Embryonic facial prominence (tissue), 1 donor: ENCODE data around the gene BTBD6.
A peak's percentile ranks its signal among the peaks of the same experiment; 100 is the strongest.
"Not testable (repeated sequence)": the region's sequence is repeated elsewhere in the genome, so short reads cannot be mapped to it uniquely, and the experiment has no call there.

Source experiments
- DNase-seq: peaks from one replicate; pipeline ENCODE4 v3.0.0-alpha.2; 2016; ENCODE audit errors: extremely low spot score

Gene BTBD6

GRCh38 chr14:105269405-105269804, 21.1 kb downstream of the BTBD6 start:
- DNase-seq = no peak

DNA sequence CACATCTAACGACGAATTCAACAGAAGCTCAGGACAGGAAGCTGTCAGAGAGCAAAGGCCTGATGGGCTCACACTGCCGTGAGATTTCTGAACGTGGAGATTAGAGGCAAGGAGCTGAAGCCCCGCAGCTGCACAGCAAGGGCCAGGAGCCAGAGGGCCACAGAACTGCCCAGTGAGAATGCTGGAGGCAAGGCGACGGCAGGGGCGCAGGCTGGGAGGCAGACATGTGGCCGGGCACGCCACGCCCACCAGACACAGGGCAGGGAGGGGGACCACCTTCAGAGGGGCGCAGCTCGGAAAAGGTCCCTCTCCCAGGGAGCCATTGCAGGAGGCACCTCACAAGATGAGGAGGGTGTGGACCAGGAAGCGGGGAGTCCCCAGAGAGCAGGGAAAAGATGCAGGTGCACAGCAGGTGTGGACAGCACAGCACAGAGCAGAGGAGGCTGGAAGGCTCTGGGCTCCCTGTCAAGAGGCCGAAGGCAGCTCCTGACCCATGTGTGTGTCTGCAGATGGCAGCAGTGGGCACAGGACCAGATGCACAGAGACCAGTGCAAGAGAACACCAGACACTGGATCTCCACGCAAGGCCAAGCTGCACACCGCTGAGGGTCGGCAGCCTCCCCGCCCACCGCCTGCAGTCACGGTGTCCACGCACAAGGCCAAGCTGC, 23.0 kb downstream of the BTBD6 start:
- no peak for DNase-seq

DNA sequence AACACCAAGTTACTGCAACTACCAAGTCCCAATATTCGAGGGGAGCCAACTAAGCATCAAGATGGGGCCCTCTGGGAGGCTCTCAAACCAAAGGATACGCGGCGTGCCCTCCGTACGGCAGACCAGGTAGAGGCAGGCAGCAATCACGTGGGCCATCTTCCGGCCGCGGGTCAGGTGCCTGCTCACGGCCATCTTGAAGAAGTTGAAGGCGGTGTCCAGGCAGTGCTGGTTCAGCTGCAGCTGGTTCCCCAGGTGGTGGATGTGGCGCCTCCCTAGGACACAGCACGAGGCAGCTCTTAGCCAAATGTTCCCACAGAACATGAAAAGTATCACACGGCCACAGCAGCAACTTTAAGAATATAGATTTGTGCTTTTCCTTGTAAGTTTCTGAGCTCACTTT, 24.3 kb downstream of the BTBD6 start:
- DNase-seq = no peak

DNA sequence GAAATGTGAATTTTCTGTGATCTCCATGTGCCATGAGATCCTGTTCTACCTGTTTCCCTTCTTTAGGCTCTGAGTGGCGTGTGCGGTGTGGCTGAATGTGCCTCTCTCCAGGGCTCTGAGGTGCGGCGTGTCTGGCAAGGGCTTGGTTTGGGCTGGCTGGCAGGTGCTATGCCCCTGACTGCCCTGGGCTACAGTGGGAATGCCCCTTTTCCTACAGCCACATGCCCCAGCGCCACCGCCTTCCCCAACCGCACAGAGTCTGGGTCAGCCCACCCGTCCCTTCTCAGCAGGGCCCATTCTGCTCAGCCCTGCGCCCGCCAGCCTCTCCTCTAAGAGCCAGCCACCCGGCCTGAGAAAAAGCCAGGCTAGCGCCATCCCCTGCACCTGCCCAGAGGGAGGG, 24.7 kb downstream of the BTBD6 start:
- DNase-seq = no peak

- no peak for DNase-seq
Observed at GRCh38 chr14:105274637-105275036, 26.3 kb downstream of the BTBD6 start.

- no peak for DNase-seq
Observed at GRCh38 chr14:105275267-105275946, 27.1 kb downstream of the BTBD6 start.

DNA sequence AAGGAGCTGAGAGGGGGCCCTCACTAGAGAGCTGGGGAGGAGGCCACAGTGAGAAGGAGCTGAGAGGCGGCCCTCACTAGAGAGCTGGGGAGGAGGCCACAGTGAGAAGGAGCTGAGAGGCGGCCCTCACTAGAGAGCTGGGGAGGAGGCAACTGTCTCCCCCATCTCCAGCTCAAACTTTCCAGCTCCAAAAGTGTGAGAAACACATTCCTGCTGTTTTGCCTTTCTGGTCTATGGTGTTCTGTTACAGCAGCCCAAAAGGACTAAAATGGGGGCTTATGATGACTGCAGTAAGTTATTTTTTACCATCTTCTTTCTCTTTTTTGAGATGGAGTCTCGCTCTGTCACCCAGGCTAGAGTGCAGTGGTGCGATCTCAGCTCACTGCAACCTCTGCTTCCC, 29.1 kb downstream of the BTBD6 start:
- DNase-seq = not testable (repeated sequence)

DNA sequence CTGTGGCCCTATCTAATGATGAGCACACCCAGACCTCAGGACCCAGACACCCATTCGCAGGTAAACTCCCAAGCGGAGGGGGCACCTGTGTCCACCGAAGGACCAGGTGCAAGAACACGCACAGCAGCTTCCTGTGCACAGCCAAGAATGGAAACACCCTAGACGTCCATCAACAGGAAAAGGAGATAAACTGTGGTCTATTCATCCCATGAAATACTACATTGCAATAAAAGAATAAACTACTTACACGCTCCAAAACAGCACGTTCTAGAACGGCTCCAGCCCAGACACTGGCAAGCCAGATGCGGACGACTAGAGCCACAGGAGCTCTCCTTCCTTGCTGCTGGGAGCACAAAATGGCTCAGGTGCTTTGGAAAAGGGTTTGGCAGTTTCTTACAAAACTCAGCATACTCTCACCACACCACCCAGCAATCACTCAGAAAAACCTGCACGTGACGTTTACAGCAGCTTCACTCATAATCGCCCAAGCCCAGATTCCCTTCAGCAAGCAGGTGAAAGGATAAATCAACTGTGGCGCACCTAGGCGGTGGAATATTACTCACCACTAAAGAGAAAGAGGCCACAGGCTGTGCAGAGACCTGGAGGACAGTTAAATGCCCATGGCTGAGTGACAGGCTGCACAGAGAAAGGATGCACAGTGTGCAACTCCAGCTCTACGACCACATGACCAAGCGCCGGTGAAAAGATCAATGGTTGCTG, 31.5 kb downstream of the BTBD6 start:
- no peak for DNase-seq

DNA sequence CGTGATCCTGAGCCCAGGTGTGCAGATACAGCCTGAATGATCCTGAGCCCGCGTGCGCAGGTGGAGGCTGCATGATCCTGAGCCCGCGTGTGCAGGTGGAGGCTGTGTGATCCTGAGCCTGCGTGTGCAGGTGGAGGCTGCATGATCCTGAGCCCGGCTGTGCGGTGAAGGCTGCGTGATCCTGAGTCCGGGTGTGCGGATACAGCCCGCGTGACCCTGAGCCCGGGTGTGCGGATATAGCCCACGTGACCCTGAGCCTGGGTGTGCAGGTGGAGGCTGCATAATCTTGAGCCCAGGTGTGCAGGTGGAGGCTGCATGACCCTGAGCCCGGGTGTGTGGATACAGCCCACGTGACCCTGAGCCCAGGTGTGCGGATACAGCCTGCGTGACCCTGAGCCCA, 32.2 kb downstream of the BTBD6 start:
- no peak for DNase-seq

- peak; percentile 39 for DNase-seq
Observed at GRCh38 chr14:105281371-105282097, 33.2 kb downstream of the BTBD6 start.

DNA sequence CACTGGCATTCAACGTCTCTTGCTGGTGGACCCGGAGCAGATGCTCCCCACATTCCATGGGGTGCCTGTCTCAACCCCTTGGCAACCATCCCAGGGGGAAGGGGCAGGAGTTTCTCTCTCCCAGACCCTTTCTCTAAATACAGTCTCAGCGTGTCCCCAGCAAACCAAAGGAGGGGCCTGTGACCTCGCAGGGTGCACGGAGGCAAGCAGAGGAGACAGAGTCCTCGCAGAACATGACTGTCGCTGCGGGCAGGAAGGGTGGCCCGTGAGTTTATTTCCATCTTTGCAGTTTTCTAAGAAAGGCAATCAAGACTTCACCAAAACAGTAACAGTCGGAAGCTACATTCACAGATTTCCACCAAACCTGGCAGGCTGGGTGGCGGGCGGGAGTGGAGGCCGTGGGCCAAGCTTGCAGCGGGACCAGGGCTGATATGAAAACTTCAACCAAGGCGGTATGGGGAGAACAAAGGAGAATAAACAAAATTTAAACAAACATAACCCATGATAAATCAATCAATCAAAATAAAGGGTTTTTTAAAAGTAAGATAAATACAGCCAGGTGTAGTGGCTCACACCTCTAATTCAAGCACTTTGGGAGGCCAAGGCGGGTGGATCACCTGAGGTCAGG, 33.9 kb downstream of the BTBD6 start:
- no peak for DNase-seq

- no peak for DNase-seq
Observed at GRCh38 chr14:105283028-105283427, 34.7 kb downstream of the BTBD6 start.

DNA sequence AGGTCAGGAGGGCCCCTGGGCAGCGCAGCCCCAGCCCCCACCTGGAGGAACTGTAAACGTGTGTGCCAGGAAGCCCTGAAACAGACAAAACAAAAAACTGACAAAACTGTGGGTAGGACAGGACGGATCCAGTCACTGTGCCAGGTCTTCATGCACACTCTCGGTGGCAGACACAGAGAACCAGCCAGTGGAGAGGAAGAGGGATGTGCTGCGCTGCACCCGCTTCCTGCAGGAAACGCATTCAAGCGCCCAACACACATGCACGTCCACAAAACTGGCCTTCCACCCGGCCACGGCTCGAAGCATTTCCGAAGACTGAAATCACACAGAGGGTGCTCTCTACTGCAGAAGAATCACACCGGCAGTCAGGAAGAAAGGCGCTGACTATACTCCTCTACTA, 35.6 kb downstream of the BTBD6 start:
- no peak for DNase-seq

DNA sequence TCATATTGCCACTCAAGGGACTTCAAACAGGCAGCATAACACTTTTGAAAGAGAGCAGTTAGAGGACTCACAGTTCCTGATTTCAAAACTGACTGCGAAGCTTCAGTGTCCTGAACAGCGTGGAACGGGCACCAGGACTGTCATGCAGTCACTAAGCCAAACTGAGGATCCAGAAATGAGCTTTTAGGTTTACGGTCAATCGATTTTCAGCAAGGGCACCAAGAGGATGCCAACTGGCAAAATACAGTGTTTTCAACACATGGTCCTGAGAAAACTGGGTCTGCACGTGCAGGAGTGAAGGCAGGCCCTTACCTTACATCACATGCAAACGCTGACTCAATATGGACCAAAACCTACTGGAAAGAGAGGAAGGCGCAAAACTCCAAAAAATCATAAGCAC, 36.8 kb downstream of the BTBD6 start:
- no peak for DNase-seq

GRCh38 chr14:105286759-105287144, 38.4 kb downstream of the BTBD6 start:
- no peak for DNase-seq

DNA sequence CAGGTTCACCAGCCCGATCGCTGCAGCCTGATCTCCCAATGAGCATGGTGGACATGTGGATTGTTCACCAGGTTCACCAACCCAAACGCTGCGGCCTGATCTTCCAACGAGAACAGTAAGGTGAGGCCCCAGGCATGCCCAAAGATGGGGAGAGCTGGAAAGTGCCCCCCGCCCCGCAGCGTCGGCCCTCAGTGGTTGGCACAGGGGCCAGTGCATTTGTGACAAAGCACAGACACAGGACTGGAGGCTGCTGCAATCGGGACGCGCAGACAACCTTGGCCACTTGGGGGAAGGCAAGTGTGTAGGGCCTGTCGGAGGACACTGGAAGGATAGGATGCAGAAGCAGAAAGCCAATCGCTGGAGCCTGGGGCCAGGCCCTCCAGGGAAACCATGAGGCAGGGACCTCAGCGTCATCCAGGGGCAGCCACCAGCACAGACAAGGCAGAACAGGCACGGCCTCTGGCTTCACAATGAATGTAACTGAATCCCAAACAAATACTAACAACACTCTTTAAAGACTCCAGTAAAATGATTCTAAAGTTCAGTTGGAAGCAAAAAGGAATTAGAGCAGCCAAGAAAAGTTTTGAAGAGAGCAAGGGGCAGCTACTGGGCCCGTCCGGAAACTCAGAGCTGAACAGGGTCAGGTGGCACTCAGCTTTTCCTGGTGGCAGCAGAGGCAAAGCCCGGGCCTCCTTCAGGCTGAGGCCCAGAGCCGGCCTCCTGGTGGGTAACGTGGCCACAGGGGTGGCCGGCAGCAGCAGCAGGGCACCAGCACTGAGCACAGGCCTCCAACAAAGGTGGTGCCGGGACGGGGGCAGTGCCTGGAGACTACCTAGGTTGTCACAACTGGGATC, 39.1 kb downstream of the BTBD6 start:
- no peak for DNase-seq

GRCh38 chr14:105288936-105289335, 40.6 kb downstream of the BTBD6 start:
- DNase-seq = not testable (repeated sequence)

DNA sequence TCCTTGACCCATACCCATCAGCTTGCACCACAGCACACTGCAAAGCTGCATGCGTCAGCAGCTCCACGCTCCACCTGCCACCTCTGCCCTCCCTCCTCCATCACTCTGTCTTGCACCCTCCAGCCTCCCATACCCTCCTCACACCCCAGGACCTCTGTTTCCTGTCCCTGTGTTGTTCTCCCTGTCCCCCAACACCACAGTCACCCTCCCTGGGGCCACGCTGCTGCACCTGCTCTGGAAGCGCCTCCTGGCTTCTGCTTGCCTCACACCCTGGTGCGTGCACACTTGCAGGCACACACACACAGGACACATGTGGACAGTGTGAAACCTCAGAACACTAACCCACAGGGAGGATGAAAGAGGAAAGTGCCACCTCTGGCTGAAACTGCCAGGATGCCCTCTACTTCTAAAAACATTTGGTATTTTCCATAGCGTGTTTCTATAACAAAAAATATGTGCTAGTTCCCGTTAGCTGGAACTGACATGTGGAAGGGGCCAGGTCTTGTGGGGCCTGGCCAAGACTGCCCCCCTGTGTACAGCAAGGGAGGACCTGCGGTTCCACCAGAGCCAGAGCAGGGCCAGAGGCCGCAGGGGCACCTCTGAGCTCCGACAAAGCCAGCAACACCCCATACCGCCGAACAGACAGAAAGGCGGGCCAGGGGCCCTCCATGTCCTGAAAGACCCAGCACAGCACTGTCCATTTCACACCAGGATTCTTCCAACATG, 42.5 kb downstream of the BTBD6 start:
- DNase-seq = no peak

DNA sequence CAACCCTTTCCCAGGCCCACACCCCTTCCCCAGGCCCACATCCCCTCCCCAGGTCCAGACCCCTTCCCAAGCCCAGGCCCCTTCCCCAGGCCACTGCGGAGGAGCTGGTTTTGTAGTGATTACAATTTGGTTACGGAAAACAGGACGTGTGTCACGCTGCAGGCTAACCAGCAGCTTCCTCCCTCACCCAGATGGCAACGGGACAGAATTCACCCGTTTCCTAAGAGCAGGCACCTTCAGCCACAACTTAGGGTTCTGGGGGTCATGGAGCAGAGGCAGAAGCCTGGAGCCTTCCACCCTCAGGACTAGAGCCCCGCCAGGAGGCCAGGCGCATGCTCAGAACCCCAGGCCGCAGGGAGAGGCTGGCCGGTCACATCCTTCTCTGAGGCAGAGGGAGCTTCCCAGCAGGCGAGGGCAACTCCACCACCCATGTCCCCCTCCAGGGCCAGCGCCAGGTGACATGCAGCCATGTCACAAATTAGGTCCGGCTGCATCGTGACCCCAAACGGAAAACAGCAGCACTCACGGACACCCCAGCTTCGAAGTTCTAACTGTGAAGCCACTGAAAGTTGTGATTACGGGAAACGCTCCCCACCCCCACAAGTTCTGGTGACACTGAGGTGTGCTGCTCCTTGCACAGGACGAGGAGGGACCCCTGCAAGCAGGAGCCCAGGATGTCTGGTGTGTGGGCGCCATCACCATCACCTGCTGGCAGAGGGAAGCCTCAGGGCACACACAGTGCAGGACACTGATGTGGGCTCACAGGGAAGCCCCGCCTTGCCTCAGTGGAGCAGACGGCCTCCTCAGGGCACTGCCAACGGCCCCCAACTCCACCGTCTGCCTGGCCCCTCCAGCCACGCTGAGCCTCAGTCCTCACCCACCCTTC, 44.7 kb downstream of the BTBD6 start:
- no peak for DNase-seq
